CD4-positive, alpha-beta T cell treated with Interleukin-12 subunit alpha and Interleukin-12 subunit beta, for 1 hour (primary cell): ENCODE results near the gene CTRB1.
"Not testable (repeated sequence)": the region's sequence is repeated elsewhere in the genome, so short reads cannot be mapped to it uniquely, and the experiment has no call there.

Source experiments
- DNase-seq: peaks from one replicate; pipeline ENCODE4 v3.0.0-alpha.2; 2020

The CTRB1 gene

GRCh38 chr16:75226550-75227360, 8.0 kb downstream of the CTRB1 start:
- DNase-seq = no peak

GRCh38 chr16:75227361-75228142, 8.8 kb downstream of the CTRB1 start:
- DNase-seq = no peak

- DNase-seq = no peak
Measured at GRCh38 chr16:75228143-75228976, 9.6 kb downstream of the CTRB1 start.

- no peak for DNase-seq
Measured at GRCh38 chr16:75229172-75230031, 10.6 kb downstream of the CTRB1 start.

GRCh38 chr16:75230471-75231110, 11.8 kb downstream of the CTRB1 start:
- no peak for DNase-seq

GRCh38 chr16:75231570-75231969, 12.8 kb downstream of the CTRB1 start:
- DNase-seq = no peak

- DNase-seq = no peak
Measured at GRCh38 chr16:75233611-75233938, 14.8 kb downstream of the CTRB1 start.

GRCh38 chr16:75234856-75235696, 16.3 kb downstream of the CTRB1 start:
- no peak for DNase-seq

GRCh38 chr16:75235721-75236193, 17.0 kb downstream of the CTRB1 start:
- DNase-seq = no peak

GRCh38 chr16:75236232-75236631, 17.4 kb downstream of the CTRB1 start:
- no peak for DNase-seq

- no peak for DNase-seq
Measured at GRCh38 chr16:75236736-75237397, 18.1 kb downstream of the CTRB1 start.

- no peak for DNase-seq
Measured at GRCh38 chr16:75237398-75238131, 18.8 kb downstream of the CTRB1 start.

- no peak for DNase-seq
Measured at GRCh38 chr16:75238132-75238852, 19.5 kb downstream of the CTRB1 start.

- DNase-seq = no peak
Measured at GRCh38 chr16:75238853-75239541, 20.2 kb downstream of the CTRB1 start.

- DNase-seq = no peak
Measured at GRCh38 chr16:75239542-75240122, 20.8 kb downstream of the CTRB1 start.

- not testable (repeated sequence) for DNase-seq
Measured at GRCh38 chr16:75240633-75241032, 21.8 kb downstream of the CTRB1 start.

- no peak for DNase-seq
Measured at GRCh38 chr16:75241412-75241811, 22.6 kb downstream of the CTRB1 start.

- DNase-seq = no peak
Measured at GRCh38 chr16:75241955-75242354, 23.2 kb downstream of the CTRB1 start.
